Neural progenitor cell (in vitro differentiated cells): ENCODE data around the gene ZFPM1. TPM values are rescaled to one million over a fixed set of nuclear protein-coding genes. Genes with fewer than 3 reads are reported as not detected.

ENCODE experiments used
- DNase-seq: peaks from one replicate; pipeline ENCODE4 v3.0.0-alpha.2; 2016; ENCODE audit warnings: low spot score
- H2AFZ ChIP-seq: fragments of 200-600 bp; sonication (generic); replicated peaks from 2 replicates; pipeline ENCODE4 v1.6.1; 2016; ENCODE audit warnings: antibody characterized with exemption
- H3F3A ChIP-seq: fragments of 200-600 bp; sonication (generic); 2 replicates; pipeline ENCODE4 v1.6.1; 2016; ENCODE audit warnings: antibody characterized with exemption, low read depth
- H3K27ac ChIP-seq: fragments of 200-600 bp; sonication (generic); 2 replicates; pipeline ENCODE4 v1.5.1; 2016; ENCODE audit warnings: mild to moderate bottlenecking
- H3K27me3 ChIP-seq: fragments of 200-600 bp; sonication (generic); 2 replicates; pipeline ENCODE4 v1.6.1; 2016; ENCODE audit warnings: mild to moderate bottlenecking, moderate library complexity
- H3K36me3 ChIP-seq: fragments of 200-600 bp; sonication (generic); 2 replicates; pipeline ENCODE4 v1.5.1; 2016
- H3K4me1 ChIP-seq: fragments of 200-600 bp; sonication (generic); 2 replicates; pipeline ENCODE4 v1.6.1; 2016; ENCODE audit warnings: mixed run types
- H3K4me2 ChIP-seq: fragments of 200-600 bp; sonication (generic); 2 replicates; pipeline ENCODE4 v1.6.1; 2016
- H3K4me3 ChIP-seq: fragments of 200-600 bp; sonication (generic); 2 replicates; pipeline ENCODE4 v1.5.1; 2016
- H3K79me2 ChIP-seq: fragments of 200-600 bp; sonication (generic); 2 replicates; pipeline ENCODE4 v1.6.1; 2016; ENCODE audit warnings: low read depth
- H3K9ac ChIP-seq: fragments of 200-600 bp; sonication (generic); 2 replicates; pipeline ENCODE4 v1.6.1; 2016
- H3K9me3 ChIP-seq: fragments of 200-600 bp; sonication (generic); 2 replicates; pipeline ENCODE4 v1.5.1; 2016; ENCODE audit warnings: low read depth
- H4K20me1 ChIP-seq: fragments of 200-600 bp; sonication (generic); 2 replicates; pipeline ENCODE4 v1.6.1; 2016; ENCODE audit warnings: low read depth
- H3K27ac Mint-ChIP-seq: 3 replicates; pipeline ENCODE4 v1.8.0; 2021; ENCODE audit warnings: mixed read lengths
- H3K27me3 Mint-ChIP-seq: 2 replicates; pipeline ENCODE4 v1.8.0; 2022; ENCODE audit warnings: low read depth, mild to moderate bottlenecking, inconsistent platforms, moderate library complexity, mixed read lengths; ENCODE audit not compliant: insufficient read depth
- H3K36me3 Mint-ChIP-seq: 3 replicates; pipeline ENCODE4 v1.8.0; 2021; ENCODE audit warnings: mixed read lengths
- H3K4me1 Mint-ChIP-seq: 3 replicates; pipeline ENCODE4 v1.8.0; 2021; ENCODE audit warnings: mixed read lengths
- H3K4me3 Mint-ChIP-seq: 3 replicates; pipeline ENCODE4 v1.8.0; 2021; ENCODE audit warnings: mild to moderate bottlenecking, moderate library complexity, mixed read lengths
- H3K9me3 Mint-ChIP-seq: 3 replicates; pipeline ENCODE4 v1.8.0; 2020; ENCODE audit warnings: mixed read lengths
- EZH2 ChIP-seq: fragments of 200-600 bp; sonication (generic); IDR thresholded peaks from 2 replicates; pipeline ENCODE4 v1.6.1; 2017; ENCODE audit warnings: antibody characterized with exemption, mild to moderate bottlenecking, moderate library complexity
- EZH2phosphoT487 ChIP-seq: fragments of 200-600 bp; sonication (generic); IDR thresholded peaks from 2 replicates; pipeline ENCODE4 v1.6.1; 2017; ENCODE audit warnings: antibody characterized with exemption
- total RNA-seq: library from RNA; depleted of rRNA; stranded (reverse); fragments of >200 nt; gene quantifications from 2 replicates; pipeline ENCODE4 v1.2.3, GENCODE V29; 2015; ENCODE audit warnings: low replicate concordance
- TF ChIP-seq, protein P1 (sequence below): fragments of 200-600 bp; sonication (generic); IDR thresholded peaks from 2 replicates; pipeline ENCODE4 v1.5.1; 2017; ENCODE audit warnings: antibody characterized with exemption, mild to moderate bottlenecking

The ZFPM1 gene
- total RNA-seq, 1 donor from 2014 or later = 0.36 TPM

DNA sequence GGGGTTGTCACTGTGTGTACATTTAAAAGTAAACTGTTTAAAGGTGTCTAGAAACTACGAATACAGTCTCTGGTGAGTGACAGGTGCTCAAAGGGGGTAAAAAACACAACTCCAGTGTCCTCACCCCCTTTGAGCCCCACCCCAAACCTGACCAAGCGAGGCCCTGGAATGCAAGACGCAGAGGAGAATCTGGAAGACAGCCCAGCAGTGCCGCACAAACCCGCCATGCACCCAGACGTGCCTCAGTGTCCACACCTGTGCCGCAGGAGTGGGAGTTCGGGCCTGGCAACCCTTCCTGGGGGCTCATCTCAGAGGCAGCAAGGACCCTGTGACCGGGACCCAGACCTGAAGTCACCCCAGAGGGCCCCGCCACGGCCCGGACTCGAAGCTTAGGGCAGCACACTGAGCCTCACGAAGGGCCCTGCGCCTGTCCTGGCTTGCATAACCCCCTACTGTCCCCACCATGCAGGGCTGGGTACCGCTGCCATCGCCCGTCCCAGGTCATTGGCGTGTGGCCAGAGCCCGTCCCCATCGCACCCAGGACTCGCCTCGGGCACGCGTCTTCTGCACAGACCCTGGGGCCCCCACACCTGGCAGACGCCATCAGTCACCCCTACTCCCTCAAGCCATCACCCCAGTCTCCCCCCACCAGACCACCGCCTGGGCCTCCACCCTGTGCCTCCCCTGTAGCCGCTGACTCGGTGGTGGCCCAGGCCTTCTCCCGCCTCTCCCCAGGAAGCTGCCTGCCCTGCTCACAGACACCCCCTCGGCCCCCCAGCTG, 84.1 kb downstream of the ZFPM1 start:
- DNase-seq = no peak
- peaks cover 15% of the 10 kb centered on the region for H3K4me1 Mint-ChIP-seq
- H3K36me3 ChIP-seq = no peaks in the 10 kb centered on the region

DNA sequence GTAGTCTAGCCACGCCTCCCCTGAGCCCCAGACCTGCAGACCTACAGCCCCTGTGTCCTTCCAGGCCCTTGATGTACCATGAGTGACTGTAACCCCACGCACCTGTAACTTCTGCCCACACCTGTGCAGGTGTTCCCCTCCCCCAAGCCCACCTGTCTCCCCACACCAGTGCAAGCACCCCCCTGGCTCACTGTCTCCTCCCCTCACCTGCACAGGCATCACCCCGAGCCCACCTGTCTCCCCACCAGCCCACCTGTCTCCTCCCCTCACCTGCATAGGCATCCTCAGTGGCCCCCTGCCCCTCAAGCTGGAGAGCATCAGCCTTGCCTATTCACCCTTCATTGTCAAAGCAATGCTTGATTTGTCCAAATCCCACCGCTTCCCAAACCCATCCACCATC, 84.8 kb downstream of the ZFPM1 start:
- Histone ChIP-seq H3F3A (no peaks in the 10 kb centered on the region), H3K4me1 (peaks cover 11% of the 10 kb centered on the region), H2AFZ (no peak overlapping the region), H3K9ac (no peak overlapping the region), H3K79me2 (peaks cover 9% of the 10 kb centered on the region), H4K20me1 (peaks cover 12% of the 10 kb centered on the region), H3K36me3 (no peaks in the 10 kb centered on the region), H3K9me3 (no peaks in the 10 kb centered on the region), H3K27ac (no peak overlapping the region), H3K4me3 (no peak overlapping the region), H3K27me3 (peaks cover 3% of the 10 kb centered on the region), H3K4me2 (no peak overlapping the region)
- Mint-ChIP-seq H3K9me3 (peaks cover 7% of the 10 kb centered on the region), H3K4me1 (peaks cover 15% of the 10 kb centered on the region), H3K27me3 (peaks cover 14% of the 10 kb centered on the region), H3K4me3 (no peak overlapping the region), H3K36me3 (peaks cover 3% of the 10 kb centered on the region), H3K27ac (no peak overlapping the region)
- TF ChIP-seq, protein P1, sequence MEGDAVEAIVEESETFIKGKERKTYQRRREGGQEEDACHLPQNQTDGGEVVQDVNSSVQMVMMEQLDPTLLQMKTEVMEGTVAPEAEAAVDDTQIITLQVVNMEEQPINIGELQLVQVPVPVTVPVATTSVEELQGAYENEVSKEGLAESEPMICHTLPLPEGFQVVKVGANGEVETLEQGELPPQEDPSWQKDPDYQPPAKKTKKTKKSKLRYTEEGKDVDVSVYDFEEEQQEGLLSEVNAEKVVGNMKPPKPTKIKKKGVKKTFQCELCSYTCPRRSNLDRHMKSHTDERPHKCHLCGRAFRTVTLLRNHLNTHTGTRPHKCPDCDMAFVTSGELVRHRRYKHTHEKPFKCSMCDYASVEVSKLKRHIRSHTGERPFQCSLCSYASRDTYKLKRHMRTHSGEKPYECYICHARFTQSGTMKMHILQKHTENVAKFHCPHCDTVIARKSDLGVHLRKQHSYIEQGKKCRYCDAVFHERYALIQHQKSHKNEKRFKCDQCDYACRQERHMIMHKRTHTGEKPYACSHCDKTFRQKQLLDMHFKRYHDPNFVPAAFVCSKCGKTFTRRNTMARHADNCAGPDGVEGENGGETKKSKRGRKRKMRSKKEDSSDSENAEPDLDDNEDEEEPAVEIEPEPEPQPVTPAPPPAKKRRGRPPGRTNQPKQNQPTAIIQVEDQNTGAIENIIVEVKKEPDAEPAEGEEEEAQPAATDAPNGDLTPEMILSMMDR = no peak
- TF ChIP-seq EZH2phosphoT487 (no peak), EZH2 (no peak)
- DNase-seq = no peak

More for the DNA sequence above, 84.1 kb downstream of the ZFPM1 start:
- peaks cover 3% of the 10 kb centered on the region for H3K27me3 ChIP-seq
- Mint-ChIP-seq H3K27ac (no peak overlapping the region), H3K9me3 (no peaks in the 10 kb centered on the region), H3K27me3 (peaks cover 10% of the 10 kb centered on the region), H3K4me3 (no peak overlapping the region), H3K36me3 (peaks cover 3% of the 10 kb centered on the region)
- H2AFZ ChIP-seq = no peak overlapping the region
- TF ChIP-seq EZH2 (no peak), EZH2phosphoT487 (no peak)
- TF ChIP-seq, protein P1 = no peak
- H3K9ac ChIP-seq = no peak overlapping the region
- H3K4me1 ChIP-seq = peaks cover 11% of the 10 kb centered on the region
- no peak overlapping the region for H3K27ac ChIP-seq
- H3K9me3 ChIP-seq = no peaks in the 10 kb centered on the region
- peaks cover 12% of the 10 kb centered on the region for H4K20me1 ChIP-seq
- H3K4me2 ChIP-seq = no peak overlapping the region
- no peaks in the 10 kb centered on the region for H3F3A ChIP-seq
- no peak overlapping the region for H3K4me3 ChIP-seq
- peaks cover 9% of the 10 kb centered on the region for H3K79me2 ChIP-seq

DNA sequence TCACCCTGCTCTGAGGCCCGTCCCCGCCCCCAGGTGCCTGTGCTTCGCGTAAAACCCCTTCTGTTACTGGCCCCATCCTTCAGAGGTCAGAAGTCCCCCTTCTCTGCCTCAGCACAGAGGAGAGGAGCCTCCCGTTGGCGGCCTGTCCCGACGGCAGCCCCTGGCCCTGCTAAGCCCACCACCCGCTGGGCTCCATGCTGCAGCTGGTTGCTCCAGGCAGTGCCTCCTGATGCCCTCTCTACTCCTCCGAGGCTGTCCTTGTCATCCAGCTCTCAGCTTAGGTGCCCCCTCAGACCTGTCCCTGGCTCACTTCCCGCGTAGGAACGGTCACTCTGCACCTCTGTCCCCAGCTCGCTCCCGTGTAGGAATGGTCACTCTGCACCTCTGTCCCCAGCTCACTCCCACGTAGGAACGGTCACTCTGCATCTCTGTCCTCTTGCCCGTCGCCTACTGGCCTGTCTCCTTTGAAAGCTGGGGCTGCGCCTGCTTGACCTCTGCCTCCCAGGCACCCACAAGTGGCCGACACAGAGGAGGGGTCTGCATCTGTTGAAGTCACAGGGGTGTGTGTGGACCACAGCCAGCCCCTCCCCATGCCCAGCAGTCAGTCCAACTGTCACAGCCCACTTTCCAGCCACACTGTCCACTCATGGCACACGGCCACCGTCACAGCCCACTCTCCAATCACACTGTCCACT, 85.4 kb downstream of the ZFPM1 start:
- Histone ChIP-seq H3F3A (no peaks in the 10 kb centered on the region), H3K79me2 (peaks cover 9% of the 10 kb centered on the region), H3K27me3 (peaks cover 3% of the 10 kb centered on the region), H3K9ac (no peak overlapping the region), H3K9me3 (no peaks in the 10 kb centered on the region), H3K4me3 (no peak overlapping the region), H3K36me3 (no peaks in the 10 kb centered on the region), H3K4me1 (peaks cover 11% of the 10 kb centered on the region), H3K4me2 (no peak overlapping the region), H4K20me1 (peaks cover 12% of the 10 kb centered on the region), H3K27ac (no peak overlapping the region), H2AFZ (no peak overlapping the region)
- peaks cover 15% of the 10 kb centered on the region for H3K4me1 Mint-ChIP-seq
- peaks cover 3% of the 10 kb centered on the region for H3K36me3 Mint-ChIP-seq
- TF ChIP-seq EZH2 = no peak
- TF ChIP-seq, protein P1 = no peak
- TF ChIP-seq EZH2phosphoT487 = no peak
- DNase-seq = peak; percentile 53
- H3K4me3 Mint-ChIP-seq = peak overlapping the region; percentile 52
- peaks cover 21% of the 10 kb centered on the region for H3K27me3 Mint-ChIP-seq
- peak overlapping the region; percentile 63 for H3K27ac Mint-ChIP-seq
- H3K9me3 Mint-ChIP-seq = peaks cover 13% of the 10 kb centered on the region
